IPS-18c (cell line): ENCODE measurements around the gene RFC5.

ENCODE experiments used
- H3K4me3 ChIP-seq: 2 replicates; pipeline ENCODE4 v1.7.0; 2013; ENCODE audit warnings: low read depth, mild to moderate bottlenecking, low read length, moderate library complexity; ENCODE audit not compliant: insufficient read depth
- H3K9me3 ChIP-seq: one replicate; pipeline ENCODE4 v1.6.1; 2013; ENCODE audit warnings: mild to moderate bottlenecking, low read length, moderate library complexity; ENCODE audit not compliant: control insufficient read depth, insufficient read depth

The RFC5 gene

DNA sequence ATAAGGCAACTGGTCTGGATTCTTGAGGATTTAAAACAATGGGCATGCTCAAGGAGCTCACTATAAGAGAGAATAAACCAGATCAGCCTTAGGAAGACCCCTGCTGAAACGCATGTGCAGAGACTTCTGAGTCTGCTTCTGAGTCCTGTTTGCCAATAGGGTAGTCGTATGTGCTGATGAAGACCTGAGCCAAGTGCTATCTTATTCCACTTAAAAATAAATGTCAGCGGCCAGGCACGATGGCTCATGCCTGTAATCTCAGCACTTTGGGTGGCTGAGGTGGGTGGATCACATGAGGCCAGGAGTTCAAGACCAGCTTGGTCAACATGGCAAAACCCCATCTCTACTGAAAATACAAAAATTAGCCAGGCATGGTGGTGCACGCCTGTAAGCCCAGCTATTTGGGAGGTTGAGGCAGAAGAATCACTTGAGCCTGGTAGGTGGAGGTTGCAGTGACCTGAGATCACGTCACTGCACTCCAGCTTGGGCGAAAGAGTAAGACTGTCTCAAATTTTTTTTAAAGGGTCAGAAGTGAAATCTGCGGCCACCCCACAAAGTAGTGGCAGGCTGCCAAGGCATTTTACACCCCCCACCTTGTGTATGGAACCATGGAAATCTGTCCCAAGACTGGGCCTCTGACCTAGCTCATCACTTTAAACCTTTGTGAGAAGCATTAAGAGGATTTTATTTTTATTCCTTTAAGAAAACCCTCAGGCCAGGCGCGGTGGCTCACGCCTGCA is 20.3 kb downstream of the RFC5 start:
- Histone ChIP-seq H3K9me3 (no peaks in the 10 kb centered on the region), H3K4me3 (no peak overlapping the region)

DNA sequence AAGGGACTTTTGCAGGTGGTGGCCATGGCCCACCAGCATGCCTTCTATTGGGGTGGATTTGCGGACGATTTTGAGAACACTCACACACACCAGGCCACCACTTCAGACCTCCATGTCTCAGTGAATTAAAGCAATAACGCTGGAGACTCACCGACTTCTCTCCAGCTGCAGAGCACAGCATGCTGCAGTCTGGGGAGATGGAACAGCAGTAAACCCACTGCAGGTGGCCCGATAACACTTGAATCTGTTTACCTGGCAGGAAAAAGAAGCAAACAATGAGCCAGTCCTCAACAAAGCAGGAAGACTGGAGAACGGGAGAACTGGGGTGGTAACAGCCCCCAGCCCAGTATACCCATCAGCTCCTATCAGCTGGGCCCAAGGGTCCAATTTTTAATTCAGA is 21.6 kb downstream of the RFC5 start:
- H3K9me3 ChIP-seq: no peaks in the 10 kb centered on the region
- no peak overlapping the region for H3K4me3 ChIP-seq

DNA sequence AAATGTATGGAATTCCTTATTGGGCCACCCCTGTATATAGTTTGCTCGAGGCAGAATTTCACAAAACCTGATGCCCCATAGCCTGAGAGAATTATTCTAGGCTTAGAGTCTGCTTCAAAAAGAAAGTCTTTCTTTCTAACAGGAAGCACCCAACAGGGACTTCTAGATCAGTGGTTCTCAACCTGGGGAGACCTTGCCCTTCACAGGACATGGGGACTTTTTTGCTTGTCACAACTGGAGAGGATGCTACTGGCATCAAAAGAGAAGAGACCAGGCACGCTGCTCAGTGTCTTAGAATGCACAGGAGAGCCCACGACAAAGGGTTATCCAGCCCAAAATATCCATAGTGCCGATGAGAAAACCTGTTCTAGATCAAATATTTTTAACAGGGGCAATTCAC is 25.6 kb downstream of the RFC5 start:
- H3K4me3 ChIP-seq: no peak overlapping the region

DNA sequence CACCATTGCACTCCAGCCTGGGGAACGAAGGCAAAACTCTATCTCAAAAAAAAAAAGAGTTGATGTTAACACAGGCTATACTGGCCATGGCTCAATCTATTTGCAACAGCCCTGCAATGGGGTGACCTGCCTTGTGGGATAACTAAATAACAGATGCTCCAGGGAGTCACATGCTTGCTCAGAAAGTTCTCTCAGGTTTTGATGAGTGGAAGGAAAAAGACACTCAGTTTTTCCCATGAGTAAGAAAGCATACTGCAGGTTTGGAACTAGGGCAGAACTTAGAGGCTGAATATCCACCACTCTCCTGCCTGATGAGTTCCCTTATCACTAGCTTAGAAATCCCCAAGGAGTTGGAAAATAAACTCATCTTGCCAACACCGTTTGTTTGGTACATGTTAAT is 27.6 kb downstream of the RFC5 start:
- Histone ChIP-seq H3K4me3 (no peak overlapping the region), H3K9me3 (peaks cover 3% of the 10 kb centered on the region)

More for the DNA sequence above, 25.6 kb downstream of the RFC5 start:
- H3K9me3 ChIP-seq: peaks cover 3% of the 10 kb centered on the region

DNA sequence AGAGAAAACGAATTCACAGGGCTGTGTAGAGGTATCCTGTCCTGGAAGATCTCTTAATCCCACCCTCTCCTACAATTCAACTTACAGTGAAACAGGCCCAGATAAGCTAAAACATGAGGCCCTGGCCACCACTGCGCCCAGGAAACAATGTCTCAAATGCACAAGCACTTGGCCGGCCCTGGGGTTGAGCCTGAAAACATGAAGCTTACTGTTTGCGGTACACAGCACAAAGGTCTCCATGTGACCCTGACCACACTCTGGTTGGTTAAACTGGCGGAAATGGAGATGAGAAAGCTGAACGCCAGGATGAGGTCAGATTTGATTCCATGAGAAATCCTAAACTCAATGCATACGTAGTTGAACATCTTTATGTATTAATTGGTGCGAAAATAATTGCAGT is 28.1 kb downstream of the RFC5 start:
- Histone ChIP-seq H3K4me3 (no peak overlapping the region), H3K9me3 (peaks cover 3% of the 10 kb centered on the region)

DNA sequence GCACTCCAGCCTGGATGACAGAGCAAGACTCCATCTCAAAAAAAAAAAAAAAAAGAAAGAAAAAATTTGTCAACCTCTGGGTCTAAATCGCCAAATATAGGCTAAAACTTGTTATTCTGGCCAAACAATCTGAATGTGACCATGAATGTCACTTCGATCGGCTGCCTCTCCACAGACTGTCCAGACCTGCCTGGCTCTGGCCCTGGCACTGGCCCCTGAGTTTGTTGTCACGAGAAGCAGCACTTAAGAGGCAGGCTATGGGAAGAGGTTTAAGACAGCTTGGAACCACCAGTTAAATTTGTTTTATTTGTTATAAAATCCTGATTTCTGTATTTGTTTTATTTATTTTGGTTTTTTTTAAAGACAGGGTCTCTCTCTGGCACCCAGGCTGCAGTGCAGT is 29.9 kb downstream of the RFC5 start:
- H3K9me3 ChIP-seq: peaks cover 3% of the 10 kb centered on the region

DNA sequence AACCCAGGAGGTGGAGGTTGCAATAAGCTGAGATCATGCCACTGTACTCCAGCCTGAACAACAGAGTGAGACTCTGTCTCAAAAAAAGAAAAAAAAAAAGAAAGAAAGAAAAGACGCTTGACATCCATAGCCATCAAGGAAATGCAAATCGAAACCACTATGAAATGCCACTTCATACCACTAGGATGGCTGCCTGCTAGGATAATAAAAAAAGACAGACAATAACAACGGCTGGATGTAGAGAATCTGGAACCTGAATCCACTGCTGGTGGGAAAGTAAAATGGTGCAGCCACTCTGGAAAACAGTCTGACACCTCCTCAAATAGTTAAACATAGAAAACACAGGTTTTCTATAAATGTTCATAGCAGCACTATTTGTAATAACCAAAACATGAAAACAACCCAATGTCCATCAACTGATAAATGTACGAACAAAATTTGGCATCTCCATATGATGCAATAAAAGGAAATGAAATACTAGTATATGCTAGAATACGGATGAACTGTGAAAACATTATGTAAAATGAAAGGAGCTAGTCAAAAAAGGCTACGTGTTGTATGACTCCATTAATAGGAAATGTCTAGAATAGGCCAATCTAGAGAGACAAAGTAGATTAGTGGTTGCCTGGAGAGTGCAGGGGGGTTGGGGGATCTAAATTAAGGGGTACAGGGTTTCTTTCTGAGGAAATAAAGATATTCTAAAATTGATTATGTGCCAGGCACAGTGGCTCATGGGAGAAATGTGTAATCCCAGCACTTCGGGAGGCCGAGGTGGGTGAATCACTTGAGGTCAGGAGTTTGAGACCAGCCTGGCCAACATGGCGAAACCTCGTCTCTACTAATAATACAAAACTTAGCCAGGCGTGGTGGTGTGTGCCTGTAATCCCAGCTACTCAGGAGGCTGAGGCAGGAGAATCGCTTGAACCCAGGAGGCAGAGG is 34.7 kb downstream of the RFC5 start:
- no peak overlapping the region for H3K4me3 ChIP-seq
- H3K9me3 ChIP-seq: no peaks in the 10 kb centered on the region

More for the DNA sequence above, 29.9 kb downstream of the RFC5 start:
- no peak overlapping the region for H3K4me3 ChIP-seq

DNA sequence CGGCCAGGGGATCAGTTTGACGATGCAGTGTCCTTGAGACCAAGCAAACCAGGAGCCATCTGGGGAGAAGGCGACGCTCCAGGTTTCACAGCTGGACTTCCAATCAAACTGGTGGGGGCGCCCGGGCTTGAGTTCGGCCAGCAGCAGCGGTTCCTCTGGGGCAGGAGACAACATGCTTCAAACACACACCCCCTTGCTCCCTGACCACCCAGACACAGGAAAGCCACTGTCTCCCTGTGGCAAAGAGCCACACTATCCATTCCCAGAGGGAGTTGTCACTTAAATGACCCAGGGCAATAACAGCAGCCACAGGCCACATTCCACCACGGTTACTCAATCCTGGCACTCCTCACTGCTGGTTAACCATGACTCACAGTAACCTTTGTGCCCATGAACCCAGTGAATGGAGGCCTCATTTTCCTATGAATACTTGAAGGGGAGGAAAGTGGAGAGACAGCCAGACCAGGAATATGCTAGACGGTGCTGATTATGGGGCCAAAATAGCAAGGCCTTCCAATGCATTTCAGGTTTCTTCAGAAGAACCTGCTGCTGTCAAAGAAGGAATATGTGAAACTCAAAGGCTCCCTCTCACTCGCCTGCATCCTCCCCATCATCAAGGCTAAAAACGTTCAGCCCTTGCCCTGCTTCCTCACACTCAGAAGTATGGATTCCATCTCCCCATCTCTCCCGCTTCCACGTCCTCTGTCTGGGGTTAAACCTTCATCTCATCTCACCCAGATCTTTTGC is 36.0 kb downstream of the RFC5 start:
- no peaks in the 10 kb centered on the region for H3K9me3 ChIP-seq
- no peak overlapping the region for H3K4me3 ChIP-seq

DNA sequence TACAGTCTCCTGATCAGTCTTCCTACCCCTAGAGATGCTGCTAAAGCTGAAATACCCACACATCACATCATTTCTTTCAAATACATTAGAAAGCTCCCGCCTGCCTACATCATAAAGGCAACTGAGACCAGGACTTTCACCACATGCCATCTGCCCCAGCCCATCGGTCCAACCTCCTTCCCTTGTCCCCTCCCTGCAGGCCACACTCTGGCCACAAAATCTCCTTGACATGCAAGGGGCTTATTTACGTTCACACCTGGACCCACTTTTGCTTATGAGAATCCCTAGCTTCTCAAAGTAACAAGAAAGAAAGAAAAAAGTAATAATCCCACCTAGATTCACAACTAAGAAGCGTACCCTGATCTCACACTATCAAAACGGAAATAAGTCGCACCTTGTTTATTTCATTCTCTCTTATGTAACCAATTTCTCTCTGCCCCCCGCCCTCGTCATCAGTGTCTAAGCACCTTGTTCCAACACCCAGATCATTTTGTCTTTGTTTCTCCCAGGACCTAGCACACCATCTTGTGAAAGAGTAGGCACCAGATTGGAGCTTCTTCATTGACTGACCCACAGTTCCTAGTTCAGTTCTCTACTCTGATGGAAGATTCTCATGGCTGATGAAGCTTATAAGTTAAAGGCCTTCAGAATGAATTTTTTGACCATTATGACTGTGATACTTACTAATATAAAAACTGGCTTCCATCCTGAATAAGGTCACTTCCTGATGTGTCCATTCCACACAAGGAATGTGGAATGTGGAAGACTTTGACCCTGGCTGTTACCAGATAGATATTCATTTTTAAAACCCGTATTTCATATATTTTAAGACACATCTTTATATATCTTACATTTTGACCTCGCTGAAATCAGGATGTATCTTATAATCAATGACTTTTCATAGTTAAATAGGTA is 36.8 kb downstream of the RFC5 start:
- Histone ChIP-seq H3K9me3 (no peaks in the 10 kb centered on the region), H3K4me3 (no peak overlapping the region)

DNA sequence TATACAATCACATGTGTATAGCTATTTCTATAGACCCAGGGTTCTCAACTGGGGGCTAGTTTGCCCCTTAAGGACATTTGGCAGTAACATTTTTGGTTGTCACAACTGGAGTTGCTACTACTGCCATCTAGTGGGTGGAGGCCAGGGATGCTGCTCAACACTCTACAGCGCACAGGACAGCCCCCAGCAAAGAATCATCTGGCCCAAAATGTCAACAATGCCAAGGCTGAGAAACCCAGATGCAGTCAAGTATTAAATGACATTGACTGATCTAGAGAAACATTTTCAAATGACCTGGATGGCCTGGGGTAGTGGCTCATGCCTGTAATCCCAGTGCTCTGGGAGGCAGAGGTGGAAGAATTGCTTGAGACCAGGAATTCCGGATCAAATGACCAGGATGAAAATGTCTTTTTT is 38.6 kb downstream of the RFC5 start:
- Histone ChIP-seq H3K4me3 (no peak overlapping the region), H3K9me3 (no peaks in the 10 kb centered on the region)

DNA sequence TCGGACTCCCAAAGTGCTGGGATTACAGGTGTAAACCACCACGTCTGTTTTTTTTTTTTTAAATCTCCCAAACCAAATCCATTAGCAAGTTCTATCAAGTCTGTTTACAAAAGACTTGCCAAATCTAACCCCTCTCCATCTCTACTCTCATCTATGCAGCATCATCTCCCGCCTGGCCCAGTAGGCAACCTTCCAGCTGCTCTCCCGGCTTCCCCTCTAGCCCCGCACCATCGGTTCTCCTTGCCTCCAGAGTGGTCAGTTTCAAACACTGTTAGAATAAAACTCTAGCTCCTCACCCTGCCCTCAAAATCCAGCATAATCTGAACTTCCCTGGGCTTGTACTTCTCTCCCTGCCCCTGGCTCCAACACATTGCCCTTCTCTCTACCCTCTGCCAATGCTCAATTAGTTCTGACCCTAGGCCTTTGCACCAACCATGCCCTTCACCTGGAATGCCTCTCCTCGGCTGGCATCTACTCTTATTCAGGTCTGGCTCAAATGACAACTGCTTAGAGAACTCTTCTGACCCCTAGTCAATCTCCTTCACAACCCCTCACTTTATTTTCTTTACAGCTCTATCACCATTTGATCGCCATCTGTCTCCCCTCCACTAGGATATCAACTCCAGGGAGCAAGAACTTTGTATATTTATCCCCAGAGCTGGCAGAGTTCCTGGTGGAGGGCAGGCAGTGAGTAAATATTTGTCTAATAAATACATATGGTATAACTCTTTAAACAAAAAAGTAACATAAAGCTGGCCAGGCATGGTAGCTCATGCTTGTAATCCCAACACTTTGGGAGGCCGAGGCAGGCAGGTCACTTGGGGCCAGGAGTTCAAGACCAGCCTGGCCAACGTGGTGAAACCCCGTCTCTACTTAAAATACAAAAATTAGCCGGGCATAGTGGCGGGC is 39.6 kb downstream of the RFC5 start:
- no peak overlapping the region for H3K4me3 ChIP-seq
- no peaks in the 10 kb centered on the region for H3K9me3 ChIP-seq

DNA sequence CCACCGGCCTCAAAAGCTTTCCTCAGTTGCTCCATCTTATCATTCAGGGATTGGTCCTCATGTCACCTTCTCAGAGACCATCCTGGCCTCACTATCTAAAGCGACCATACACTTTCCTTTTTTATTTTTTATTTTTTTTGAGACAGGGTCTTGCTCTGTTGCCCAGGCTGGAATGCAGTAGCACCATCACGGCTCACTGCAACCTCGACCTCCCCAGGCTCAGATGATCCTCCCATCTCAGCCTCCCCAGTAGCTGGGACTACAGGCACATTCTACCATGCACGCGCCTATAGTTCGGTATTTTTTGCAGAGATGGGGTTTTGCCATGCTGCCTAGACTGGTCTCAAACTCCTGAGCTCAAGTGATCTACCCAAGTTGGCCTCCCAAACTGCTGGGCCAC is 41.7 kb downstream of the RFC5 start:
- Histone ChIP-seq H3K4me3 (no peak overlapping the region), H3K9me3 (no peaks in the 10 kb centered on the region)

DNA sequence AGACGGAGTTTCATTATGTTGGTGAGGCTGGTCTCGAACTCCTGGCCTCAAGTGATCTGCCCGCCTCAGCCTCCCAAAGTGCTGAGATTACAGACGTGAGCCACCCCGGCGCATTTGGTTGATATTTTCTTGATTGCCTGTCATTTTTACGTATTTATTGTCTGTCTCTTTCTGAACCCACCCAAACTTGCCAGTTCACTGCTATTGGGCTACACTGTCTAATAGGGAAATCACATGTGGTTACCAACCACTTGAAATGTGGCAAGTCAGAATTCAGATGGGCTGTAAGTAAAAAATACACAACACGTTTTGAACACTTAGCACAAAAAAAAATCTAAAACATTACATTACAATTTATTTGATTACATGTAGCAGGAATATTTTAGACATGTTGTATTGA is 42.4 kb downstream of the RFC5 start:
- Histone ChIP-seq H3K4me3 (no peak overlapping the region), H3K9me3 (no peaks in the 10 kb centered on the region)

DNA sequence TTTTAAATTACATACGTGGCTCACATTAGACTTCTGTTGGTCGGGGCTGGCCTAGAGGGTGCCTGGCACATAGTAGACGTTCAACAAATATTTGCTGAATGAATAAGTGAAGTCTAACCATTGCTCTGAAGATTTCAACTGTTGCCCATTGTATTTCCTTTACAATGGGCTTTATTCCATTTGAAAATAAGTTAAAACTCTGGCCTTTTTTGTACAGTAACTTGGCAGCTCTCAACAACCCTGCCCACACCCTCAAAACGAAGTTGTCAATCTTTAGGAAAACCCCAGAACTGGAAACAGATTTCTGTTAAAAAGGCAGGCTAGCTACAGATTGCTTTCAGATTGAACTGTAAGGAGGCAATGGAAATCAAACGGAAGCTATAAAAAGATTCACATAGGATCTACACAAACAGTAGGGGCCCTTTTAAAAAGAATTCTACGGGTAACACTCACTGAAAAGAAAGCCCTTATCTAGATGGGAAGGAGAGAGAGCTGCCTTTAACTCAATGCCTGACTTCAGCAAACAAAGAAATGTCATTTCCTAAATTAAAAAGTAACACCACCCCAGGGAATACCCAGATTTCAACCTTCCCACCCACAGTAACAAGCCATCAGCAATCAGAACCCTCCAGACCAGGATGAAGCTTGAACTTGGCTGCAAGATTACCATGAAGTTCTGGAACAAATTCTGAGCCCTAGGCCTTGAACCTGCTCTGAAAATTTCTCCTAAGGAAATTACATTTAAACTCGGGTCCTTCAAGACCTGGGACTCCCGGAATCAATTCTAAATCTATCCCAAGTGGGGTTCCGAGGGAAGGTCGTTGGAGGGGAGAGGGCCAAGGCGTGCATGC is 43.1 kb downstream of the RFC5 start:
- peak overlapping the region; percentile 68 for H3K4me3 ChIP-seq
- H3K9me3 ChIP-seq: no peaks in the 10 kb centered on the region
